GM21825 (cell line): Measurements from ENCODE around the gene ATP8B4.

Source experiments
- ATAC-seq: cut with Tn5 transposase; IDR thresholded peaks from one replicate; pipeline ENCODE4 v1.9.1; 2021; ENCODE audit warnings: mild to moderate bottlenecking, moderate library complexity; ENCODE audit not compliant: unreplicated experiment

ATP8B4 gene

GRCh38 chr15:49865925-49866757 lies 252.9 kb downstream of the ATP8B4 start:
- ATAC-seq: no peak

- ATAC-seq: no peak
Measured at GRCh38 chr15:49864251-49864650, 254.8 kb downstream of the ATP8B4 start.

GRCh38 chr15:49863431-49864224 lies 255.4 kb downstream of the ATP8B4 start:
- no peak for ATAC-seq

GRCh38 chr15:49860101-49860500 lies 258.9 kb downstream of the ATP8B4 start:
- ATAC-seq: no peak

GRCh38 chr15:49857496-49858475 lies 261.2 kb downstream of the ATP8B4 start:
- ATAC-seq: no peak

DNA sequence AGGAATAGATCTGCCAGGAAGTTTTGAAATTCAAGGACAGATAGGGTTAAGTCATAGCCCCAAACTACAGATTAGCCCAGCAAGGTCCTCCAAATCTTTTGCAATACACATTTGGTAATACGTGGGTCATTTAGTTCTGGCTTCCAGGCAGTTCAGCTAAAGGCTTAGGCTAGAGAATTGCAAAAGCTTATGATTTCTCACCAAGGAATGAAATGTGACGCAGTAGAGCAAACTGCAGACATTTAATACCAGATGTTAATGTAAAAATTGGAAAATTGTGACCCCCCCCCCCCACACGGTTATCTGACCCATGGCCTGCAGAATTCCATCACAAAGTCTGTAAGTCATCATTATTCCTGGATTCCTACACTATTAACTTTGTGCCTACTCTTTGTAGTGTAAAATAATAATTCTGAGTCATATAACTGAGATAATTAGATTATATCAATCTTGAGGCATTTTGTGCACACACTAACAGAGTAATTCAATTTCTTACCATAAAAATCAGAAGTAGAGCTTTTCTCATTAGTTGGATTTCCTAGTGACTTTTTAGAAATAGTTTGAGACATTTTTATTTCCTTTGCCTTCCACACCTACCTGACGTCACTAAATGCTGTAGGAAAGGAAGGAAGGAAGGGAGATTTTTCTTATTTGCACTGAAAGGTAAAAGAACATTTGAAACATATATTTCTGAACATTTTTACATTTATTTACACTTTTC lies 263.0 kb downstream of the ATP8B4 start:
- no peak for ATAC-seq

GRCh38 chr15:49852756-49853155 lies 266.3 kb downstream of the ATP8B4 start:
- no peak for ATAC-seq

- ATAC-seq: no peak
Measured at GRCh38 chr15:49848807-49849206, 270.2 kb downstream of the ATP8B4 start.

DNA sequence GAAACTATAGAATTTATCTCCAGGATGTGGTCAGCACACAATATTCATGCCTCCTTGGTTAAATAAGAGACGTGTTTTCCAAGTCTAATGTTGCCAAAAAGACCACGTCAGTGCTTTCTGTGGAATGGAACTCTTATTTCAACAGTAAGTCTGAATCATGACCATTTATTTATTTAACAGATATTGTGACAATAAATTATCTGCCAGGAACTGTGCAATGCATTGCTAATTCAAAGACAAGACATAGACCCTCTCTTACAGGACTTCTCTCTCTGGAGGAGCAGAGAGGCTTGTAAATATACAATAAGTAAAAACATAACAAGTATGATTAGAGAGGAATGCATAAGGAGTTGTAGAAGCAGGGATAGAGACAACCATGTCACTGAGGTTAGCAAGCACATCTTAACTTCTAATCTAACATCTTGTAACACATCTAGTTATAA lies 270.7 kb downstream of the ATP8B4 start:
- ATAC-seq: no peak

DNA sequence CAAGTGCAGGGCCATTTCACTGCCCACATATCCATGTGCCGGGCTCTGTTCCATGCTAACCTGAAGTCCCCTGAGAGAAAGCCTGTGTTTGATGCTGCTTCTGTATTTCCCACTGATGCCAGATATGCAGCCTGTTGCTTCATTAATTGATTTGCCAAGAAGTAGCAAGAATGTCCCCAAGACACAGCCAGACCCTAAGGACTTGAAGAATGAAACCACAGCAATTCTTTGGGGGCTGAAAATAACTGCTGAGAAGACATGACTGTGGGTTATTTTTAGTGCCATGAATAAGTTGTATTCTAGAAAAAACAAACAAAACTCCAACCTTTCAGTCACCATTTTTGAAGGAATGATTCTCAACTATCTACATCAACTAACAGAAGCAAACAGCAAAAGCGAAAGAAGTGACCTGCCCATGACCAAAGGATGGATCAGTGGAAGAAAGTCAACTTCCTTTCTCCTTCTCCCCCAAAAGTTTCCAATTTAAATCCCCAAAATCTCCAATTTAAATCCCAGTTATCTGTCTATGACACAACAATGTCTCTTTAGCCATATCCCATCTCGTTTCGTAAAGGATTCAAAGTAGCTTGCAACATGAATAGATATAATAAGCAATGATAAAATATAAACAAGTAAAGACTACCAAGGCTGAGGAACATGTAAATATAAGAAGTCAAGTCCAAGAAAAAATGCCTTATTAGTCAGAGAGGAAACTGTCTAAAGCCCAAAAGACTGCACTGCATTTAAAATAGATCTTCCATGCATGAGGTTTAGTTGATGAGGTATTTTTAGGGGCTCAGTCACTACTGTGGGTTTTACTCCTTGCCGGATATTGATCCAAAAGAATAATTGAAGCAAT lies 271.4 kb downstream of the ATP8B4 start:
- no peak for ATAC-seq

DNA sequence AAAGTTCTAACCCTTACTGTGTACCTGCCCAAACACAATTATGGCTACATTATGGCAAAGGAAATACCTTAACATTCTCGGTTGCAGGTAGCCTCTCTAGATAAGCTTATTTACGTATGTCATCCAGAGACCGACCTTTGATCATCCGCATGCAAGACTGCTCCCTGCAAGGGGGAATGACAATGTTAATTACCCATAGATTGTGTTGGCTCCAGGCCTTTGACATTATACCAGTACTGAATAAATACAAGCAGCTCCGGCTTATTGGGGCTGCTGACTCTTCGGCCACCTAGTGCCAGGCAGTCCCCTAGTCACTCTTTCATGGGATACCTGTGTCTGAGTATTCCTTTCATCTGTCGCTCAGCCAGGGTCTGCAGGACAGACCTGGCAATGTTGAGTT lies 274.6 kb downstream of the ATP8B4 start:
- ATAC-seq: no peak

DNA sequence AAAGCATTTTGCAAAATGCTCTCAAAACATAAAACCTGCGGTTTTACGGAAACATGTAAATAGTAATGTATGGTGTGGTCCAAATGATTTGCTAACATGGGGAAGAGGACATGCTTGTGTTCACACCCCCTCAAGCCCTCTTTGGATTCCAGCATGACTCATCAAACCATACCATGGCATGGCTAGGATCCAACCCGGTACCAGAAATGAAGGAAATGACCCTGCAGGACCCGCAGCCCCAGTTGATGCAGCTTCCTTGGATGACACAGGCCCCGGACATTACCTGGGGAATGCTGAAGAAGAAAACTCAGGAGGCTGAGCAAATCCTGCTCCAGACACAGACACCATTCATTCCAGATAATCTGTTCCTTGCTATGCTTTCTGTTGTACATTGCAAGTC lies 275.3 kb downstream of the ATP8B4 start:
- ATAC-seq: no peak

DNA sequence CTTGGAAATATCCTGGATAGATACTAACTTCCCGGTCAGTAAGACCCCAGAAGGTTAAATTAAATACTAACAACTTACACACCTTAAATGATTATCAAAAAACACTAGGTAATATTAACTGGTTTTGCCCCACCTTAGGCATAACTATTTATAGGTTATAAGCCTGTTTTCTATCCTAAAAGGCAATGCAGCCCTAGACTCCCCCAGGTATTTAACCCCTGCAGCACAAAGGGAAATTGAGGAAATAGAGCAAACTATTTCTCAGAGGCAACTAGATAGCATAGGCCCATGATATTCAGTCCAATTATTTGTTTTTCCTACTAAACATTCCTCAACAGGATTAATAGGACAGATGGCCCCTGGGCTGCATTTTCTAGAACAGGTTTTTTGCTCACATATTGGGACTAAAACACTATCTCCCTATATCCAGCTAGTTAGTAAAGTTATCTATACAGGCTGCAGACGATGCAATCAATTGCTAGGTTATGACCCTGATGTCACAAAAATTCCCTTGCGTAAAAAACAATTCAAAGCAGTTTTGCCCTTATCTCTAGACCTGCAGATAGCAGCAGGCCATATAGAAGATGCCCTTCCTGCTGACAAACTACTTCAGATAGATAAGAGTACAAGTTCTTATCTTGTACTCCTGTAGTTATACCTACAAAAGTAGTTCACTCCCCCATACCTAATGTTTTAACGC lies 276.9 kb downstream of the ATP8B4 start:
- ATAC-seq: no peak

- no peak for ATAC-seq
Measured at GRCh38 chr15:49832511-49832910, 286.5 kb downstream of the ATP8B4 start.

DNA sequence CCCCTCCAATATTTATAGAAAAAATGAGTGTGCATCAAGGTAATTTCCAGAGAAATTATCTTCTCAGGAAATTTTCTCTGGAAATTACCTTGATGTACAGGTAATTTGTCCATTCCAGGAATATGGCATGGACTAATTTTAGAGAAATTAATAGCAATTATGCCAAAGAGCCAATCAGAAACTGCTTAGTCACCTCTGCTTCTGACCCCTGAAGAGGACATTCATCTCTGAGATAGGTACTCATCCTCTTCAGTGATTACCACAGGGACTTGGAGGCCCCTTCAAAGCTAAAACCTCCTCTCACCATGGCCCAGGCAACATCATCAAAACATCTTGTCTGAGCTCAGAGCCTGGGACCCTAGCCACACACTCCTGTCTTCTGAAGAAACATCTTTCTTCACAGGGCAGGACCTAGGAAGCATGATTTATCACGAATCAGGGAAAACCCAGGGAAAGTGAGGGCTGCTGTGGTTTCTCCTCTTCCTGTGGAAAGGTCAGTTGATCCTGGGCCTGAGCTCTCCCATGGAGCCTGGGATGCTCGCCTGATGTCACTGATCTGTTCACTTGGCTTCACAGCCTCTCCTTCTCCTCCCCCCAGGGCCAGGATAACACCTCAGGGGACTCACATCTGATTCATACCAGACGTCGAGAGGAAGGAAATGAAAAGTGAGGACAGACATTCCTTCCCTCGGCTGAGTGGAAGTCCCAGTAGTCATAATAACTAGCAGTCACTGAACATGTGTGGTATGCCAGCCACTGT lies 287.6 kb downstream of the ATP8B4 start:
- ATAC-seq: no peak

GRCh38 chr15:49830391-49830790 lies 288.6 kb downstream of the ATP8B4 start:
- no peak for ATAC-seq

DNA sequence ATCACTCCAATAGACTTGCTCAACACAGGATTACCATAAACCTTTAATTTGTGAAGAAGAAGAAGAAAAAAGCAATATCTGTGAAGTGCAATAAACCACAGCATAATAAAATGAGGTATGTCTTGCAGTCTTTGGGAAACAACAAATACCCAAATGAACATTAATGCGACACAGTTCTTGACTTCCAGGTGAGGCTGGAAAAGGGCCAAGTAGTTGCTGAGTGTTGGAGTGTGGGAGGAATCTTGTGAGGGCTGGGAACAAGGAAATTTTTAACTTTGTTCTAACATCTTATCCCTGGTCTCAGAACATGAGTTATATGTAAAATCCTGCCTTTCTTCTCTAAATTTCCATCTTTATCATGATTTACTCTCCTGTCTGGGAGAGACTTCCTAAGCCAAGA lies 291.7 kb downstream of the ATP8B4 start:
- no peak for ATAC-seq

DNA sequence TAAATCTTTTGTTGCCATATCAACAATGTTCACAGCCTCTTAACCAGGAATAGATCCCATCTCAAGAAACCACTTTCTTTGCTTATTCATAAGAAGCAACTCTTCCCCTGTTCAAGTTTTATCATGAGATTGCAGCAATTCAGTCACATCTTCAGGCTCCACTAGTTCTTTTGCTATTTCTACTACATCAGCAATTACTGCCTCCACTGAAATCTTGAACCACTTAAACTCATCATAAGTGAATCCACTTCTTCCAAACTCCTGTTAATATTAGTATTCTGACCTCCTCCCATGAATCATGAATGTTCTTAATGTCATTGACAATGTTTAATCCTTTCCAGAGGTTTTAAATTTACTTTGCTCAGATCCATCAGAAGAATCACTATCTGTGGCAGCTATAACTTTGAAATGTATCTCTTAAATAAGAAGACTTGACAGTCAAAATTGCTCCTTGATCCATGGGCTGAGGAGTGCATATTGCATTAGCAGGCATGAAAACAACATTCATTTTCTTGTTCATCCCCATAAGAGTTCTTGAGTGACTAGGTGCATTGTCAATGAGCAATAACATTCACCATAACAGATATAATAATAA lies 292.3 kb downstream of the ATP8B4 start:
- ATAC-seq: no peak
